Uterus (tissue), 4 donors: ENCODE measurements around the gene FKRP. TPM values are rescaled to one million over a fixed set of nuclear protein-coding genes. Genes with fewer than 3 reads are reported as not detected.

Source experiments
- DNase-seq, 2 donors: peaks; one replicate each; pipeline ENCODE4 v3.0.0-alpha.2; 2019 to 2020
- H3K27ac ChIP-seq, 2 donors: fragments of 200-600 bp; sonication (generic); 1 replicate in 1 of 2; 2 replicates in 1 of 2; pipeline ENCODE4 v1.5.1; 2016 to 2018
- H3K27me3 ChIP-seq, 2 donors: fragments of 200-600 bp; sonication (generic); one replicate each; pipeline ENCODE4 v1.5.1; 2018 to 2019; ENCODE audit warnings: control low read depth in 1 of 2
- H3K36me3 ChIP-seq, 2 donors: fragments of 200-600 bp; sonication (generic); one replicate each; pipeline ENCODE4 v1.5.1; 2019; ENCODE audit warnings: control low read depth in 1 of 2
- H3K4me1 ChIP-seq, 2 donors: fragments of 200-600 bp; sonication (generic); one replicate each; pipeline ENCODE4 v1.5.1; 2018 to 2019; ENCODE audit warnings: control low read depth in 1 of 2
- H3K4me3 ChIP-seq, 2 donors: fragments of 200-600 bp; sonication (generic); 1 replicate in 1 of 2; 2 replicates in 1 of 2; pipeline ENCODE4 v1.5.1; 2018 to 2019; ENCODE audit warnings: mild to moderate bottlenecking in 1 of 2
- H3K9me3 ChIP-seq, 2 donors: fragments of 200-600 bp; sonication (generic); one replicate each; pipeline ENCODE4 v1.5.1; 2019; ENCODE audit warnings: control low read depth in 1 of 2
- CTCF ChIP-seq, 4 experiments: fragments of 200-600 bp in 2 of 4; fragments of 450-650 bp in 2 of 4; sonication (generic) in 2 of 4; IDR thresholded peaks; one replicate each; pipeline ENCODE4 v1.5.1; 2016 to 2019; ENCODE audit warnings: antibody characterized with exemption in 4 of 4, mild to moderate bottlenecking in 2 of 4, moderate library complexity in 1 of 4
- POLR2A ChIP-seq, 2 donors: fragments of 450-650 bp; IDR thresholded peaks; one replicate each; pipeline ENCODE4 v1.6.1; 2016; ENCODE audit warnings: antibody characterized with exemption in 2 of 2, mild to moderate bottlenecking in 1 of 2, moderate library complexity in 1 of 2
- intact Hi-C: fragments of 100-400 bp; cut with DNase I; formaldehyde crosslinking; loops from one replicate; pipeline ENCODE4 v1.15.1; 2023; ENCODE audit warnings: low total_unique reads
- total RNA-seq, 4 donors: library from RNA; depleted of rRNA in 3 of 4; stranded (reverse); fragments of >200 nt in 3 of 4; gene quantifications; one replicate each; pipeline versions ENCODE4 v1.1.0 to v1.2.4, GENCODE V29; 2014 to 2023
- donor health status: DM: yes; HTN: yes; CAD: no.

The FKRP gene
- total RNA-seq, 4 donors from 2014 or later = 7.4 to 154 (median 22.1) TPM

DNA sequence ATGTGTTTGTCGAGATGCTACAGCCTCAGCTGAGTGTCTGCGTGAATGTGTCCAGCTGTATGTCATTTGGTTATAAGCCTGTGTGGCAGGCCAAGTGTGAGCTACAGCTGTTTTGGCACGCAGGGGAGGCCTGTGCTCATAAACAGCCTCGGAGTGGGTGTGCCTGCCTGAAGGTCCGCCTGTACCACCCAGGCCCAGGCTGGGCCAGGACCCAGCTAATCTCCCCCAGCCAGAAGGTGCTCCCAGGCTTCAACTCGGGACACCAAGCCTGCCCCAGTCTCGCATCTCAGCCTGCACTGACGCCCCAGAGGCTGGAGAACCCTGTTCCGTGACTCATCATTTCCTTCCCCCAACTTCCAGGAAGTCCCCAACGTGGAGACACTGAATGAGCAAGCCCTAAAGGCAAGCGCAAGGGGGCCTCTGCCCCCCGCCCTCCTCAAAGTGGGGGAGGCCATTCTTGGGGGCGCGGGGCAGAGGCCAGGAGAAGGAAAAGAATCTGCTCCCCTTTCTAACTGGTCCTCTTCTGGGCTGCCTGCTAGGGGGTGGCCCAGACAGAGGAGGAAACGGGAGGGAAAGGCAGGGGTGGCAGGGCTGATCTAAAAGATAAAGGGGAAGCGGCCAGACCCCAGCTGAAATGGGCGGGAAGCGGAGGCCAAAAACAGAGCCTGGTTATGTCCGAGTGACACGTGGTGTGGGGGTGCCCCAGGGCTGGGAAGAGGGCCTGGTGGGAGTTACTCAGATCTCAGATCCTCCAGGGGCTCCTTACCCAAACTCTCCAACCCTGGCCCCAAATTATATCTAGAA lies 40.6 kb downstream of the FKRP start:
- DNase-seq = peak; percentile 70 to 76
- H3K27me3 ChIP-seq = no peaks in the 10 kb centered on the region
- H3K4me1 ChIP-seq = peaks cover 0 to 18% of the 10 kb centered on the region in 2 donors
- H3K4me3 ChIP-seq = peak overlapping the region; percentile 65 to 74
- peak overlapping the region; percentile 91 to 92 for H3K27ac ChIP-seq
- no peaks in the 10 kb centered on the region for H3K36me3 ChIP-seq
- H3K9me3 ChIP-seq = no peaks in the 10 kb centered on the region
- intact Hi-C loops = loop anchor here (10.0 kb wide), 1 partner anchor 58 kb away; no protein-coding TSS in a partner anchor
- TF ChIP-seq CTCF (IDR thresholded peaks at IDR 0.05) (no peak), POLR2A (IDR thresholded peaks at IDR 0.05) (peak in 1 of 2 donors; percentile 17)

GRCh38 chr19:46787040-46787330 lies 41.1 kb downstream of the FKRP start:
- no peak for TF ChIP-seq POLR2A (IDR thresholded peaks at IDR 0.05)
- no peak for TF ChIP-seq CTCF (IDR thresholded peaks at IDR 0.05)
- intact Hi-C loops = loop anchor here (10.0 kb wide), 1 partner anchor 58 kb away; no protein-coding TSS in a partner anchor
- Histone ChIP-seq H3K27me3 (no peaks in the 10 kb centered on the region), H3K4me3 (peak overlapping the region; percentile 65 to 74), H3K27ac (peak overlapping the region; percentile 91 to 92), H3K9me3 (no peaks in the 10 kb centered on the region), H3K4me1 (peaks cover 0 to 18% of the 10 kb centered on the region in 2 donors), H3K36me3 (no peaks in the 10 kb centered on the region)
- DNase-seq = no peak

DNA sequence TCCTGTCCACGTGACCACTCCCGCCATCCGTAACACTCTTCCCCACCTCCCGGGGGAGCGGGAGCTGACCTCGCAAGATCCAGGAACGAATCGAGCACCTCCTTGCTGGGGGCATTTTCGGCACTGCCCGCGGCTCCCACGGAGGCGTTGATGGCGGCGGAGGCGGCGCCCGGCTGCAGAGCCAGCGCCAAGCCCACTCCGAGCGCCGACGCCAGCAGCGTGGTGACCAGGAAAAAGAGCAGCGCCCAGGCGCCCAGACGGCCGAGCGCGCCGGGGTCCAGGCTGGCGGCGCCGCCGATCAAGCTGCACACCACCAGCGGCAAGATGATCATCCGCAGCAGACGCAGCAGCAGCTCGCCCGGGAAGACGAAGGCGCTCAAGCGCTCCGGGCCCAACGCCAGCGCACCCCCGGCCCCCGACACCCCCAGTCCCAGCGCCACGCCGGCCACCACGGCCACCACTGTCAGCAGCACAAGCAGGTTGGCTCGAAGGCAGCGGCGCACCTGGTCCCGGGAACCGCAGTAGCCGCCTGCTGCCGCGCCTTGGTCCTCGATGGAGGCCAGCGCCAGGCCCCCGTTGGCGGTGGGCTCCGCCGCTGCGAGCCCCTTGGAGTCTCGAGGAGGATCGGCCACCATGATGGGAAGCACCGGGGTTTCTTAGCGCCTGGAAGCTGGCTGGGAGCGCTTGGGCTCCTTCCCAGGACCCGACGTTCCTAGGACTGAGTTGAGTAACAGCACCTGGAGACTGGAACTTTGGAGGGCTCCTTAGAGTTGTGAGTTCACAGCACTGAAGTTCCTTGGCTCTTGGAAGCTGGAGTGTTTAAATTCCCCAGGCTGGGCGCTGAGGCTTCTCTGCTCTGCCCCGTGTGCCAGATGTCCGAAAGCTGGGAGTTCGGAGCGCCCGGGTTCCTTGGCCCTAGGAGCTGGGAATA lies 41.7 kb downstream of the FKRP start:
- Histone ChIP-seq H3K36me3 (no peaks in the 10 kb centered on the region), H3K4me1 (peaks cover 0 to 18% of the 10 kb centered on the region in 2 donors), H3K4me3 (peak overlapping the region; percentile 65 to 74), H3K27me3 (no peaks in the 10 kb centered on the region), H3K9me3 (no peaks in the 10 kb centered on the region), H3K27ac (peak overlapping the region; percentile 91 to 92)
- TF ChIP-seq CTCF (IDR thresholded peaks at IDR 0.05) (no peak), POLR2A (IDR thresholded peaks at IDR 0.05) (no peak)
- intact Hi-C loops = loop anchor here (10.0 kb wide), 1 partner anchor 57 kb away; no protein-coding TSS in a partner anchor
- peak; percentile 62 to 70 for DNase-seq

DNA sequence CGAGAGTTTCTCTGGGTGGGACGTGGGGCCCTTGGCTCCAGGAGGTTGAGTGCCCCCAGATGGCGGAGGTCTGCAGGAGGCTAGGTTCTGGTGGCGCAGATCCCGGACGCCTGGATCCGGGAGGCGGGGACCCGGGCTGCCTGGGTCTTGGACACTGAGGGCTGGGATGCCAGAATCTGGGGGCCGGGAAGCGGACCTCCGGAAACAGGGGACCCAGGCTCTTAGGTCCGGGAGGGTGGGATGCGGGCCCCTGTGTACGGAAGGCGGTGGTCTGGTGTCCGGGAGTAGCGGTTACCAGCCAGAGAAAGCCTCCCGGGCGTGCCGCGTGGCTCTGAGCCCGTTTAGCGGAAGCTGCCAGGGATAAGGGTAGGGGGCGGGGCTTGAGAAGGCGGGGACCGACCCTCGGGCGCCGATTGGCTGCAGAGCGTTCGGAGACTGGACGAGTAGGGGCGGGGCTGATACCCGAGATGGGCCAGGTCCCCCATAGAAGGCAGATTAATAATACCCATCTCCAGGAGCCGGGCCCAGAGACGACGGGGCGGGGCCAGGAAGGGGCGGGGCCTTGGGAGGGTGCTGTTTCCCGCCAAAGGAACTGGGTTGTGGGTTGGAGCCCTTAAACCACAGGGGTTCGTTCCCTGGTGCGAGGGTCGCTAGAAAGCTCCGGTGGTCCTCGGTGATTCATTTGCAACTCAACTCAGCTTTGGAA lies 42.6 kb downstream of the FKRP start, which contains the start of gene SLC1A5:
Gene SLC1A5 (minus strand): TSS at position 333 of the 706 bp plus-strand sequence. CDS start 629 bp downstream, outside the sequence.
- peak; percentile 99 for DNase-seq
- Histone ChIP-seq H3K36me3 (no peaks in the 10 kb centered on the region), H3K4me3 (peak within 1 kb of the TSS; percentile 65 to 74), H3K9me3 (no peaks in the 10 kb centered on the region), H3K4me1 (peaks cover 0 to 18% of the 10 kb centered on the region in 2 donors), H3K27me3 (no peaks in the 10 kb centered on the region), H3K27ac (peak within 1 kb of the TSS; percentile 91 to 92)
- intact Hi-C loops = loop anchor here (10.0 kb wide), 1 partner anchor 56 kb away; no protein-coding TSS in a partner anchor
- TF ChIP-seq POLR2A (IDR thresholded peaks at IDR 0.05) (peak; percentile 93 to 96), CTCF (IDR thresholded peaks at IDR 0.05) (no peak)
